Subcutaneous adipose tissue (tissue), 4 donors: Measurements from ENCODE around the gene KCNIP1. TPM values are rescaled to one million over a fixed set of nuclear protein-coding genes. Genes with fewer than 3 reads are reported as not detected.

Experiments used
- total RNA-seq, 4 donors: library from RNA; depleted of rRNA; stranded (reverse); fragments of >200 nt; gene quantifications; one replicate each; pipeline ENCODE4 v1.1.0, GENCODE V29; 2016
- TF ChIP-seq, protein P1 (sequence below): fragments of 450-650 bp; IDR thresholded peaks from one replicate; pipeline ENCODE4 v1.5.1; 2016; ENCODE audit warnings: low read depth, mild to moderate bottlenecking, control low read depth, antibody characterized with exemption, moderate library complexity

KCNIP1 gene
- total RNA-seq, 4 donors from 2014 or later = 6.4 TPM; not detected in 3

GRCh38 chr5:170630226-170630625 is 126.4 kb downstream of the KCNIP1 start:
- TF ChIP-seq, protein P1, sequence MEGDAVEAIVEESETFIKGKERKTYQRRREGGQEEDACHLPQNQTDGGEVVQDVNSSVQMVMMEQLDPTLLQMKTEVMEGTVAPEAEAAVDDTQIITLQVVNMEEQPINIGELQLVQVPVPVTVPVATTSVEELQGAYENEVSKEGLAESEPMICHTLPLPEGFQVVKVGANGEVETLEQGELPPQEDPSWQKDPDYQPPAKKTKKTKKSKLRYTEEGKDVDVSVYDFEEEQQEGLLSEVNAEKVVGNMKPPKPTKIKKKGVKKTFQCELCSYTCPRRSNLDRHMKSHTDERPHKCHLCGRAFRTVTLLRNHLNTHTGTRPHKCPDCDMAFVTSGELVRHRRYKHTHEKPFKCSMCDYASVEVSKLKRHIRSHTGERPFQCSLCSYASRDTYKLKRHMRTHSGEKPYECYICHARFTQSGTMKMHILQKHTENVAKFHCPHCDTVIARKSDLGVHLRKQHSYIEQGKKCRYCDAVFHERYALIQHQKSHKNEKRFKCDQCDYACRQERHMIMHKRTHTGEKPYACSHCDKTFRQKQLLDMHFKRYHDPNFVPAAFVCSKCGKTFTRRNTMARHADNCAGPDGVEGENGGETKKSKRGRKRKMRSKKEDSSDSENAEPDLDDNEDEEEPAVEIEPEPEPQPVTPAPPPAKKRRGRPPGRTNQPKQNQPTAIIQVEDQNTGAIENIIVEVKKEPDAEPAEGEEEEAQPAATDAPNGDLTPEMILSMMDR = no peak

GRCh38 chr5:170630711-170631141 is 126.9 kb downstream of the KCNIP1 start:
- TF ChIP-seq, protein P1 = no peak

- TF ChIP-seq, protein P1 = no peak
Measured at GRCh38 chr5:170631466-170632195, 127.8 kb downstream of the KCNIP1 start.

GRCh38 chr5:170632266-170632984 is 128.6 kb downstream of the KCNIP1 start:
- TF ChIP-seq, protein P1 = no peak

- TF ChIP-seq, protein P1 = no peak
Measured at GRCh38 chr5:170632985-170633234, 129.1 kb downstream of the KCNIP1 start.

GRCh38 chr5:170633235-170634081 is 129.6 kb downstream of the KCNIP1 start:
- TF ChIP-seq, protein P1 = no peak
